GM21723 (cell line): Measurements from ENCODE around the gene ZNF516.
"Not testable (repeated sequence)": the region's sequence is repeated elsewhere in the genome, so short reads cannot be mapped to it uniquely, and the experiment has no call there.

Experiments used
- ATAC-seq: cut with Tn5 transposase; IDR thresholded peaks from one replicate; pipeline ENCODE4 v1.9.1; 2021; ENCODE audit warnings: mild to moderate bottlenecking, moderate library complexity; ENCODE audit not compliant: unreplicated experiment

ZNF516 gene

GRCh38 chr18:76495006-76495370 lies at the start of gene ZNF516:
ZNF516 (minus strand) TSS chr18:76495242; CDS start chr18:76443054, 52,188 bp downstream.
- ATAC-seq = no peak

GRCh38 chr18:76538846-76539245 lies 43.8 kb upstream of the ZNF516 start:
- ATAC-seq = no peak

GRCh38 chr18:76537621-76538020 lies 42.6 kb upstream of the ZNF516 start:
- no peak for ATAC-seq

GRCh38 chr18:76536593-76536992 lies 41.6 kb upstream of the ZNF516 start:
- ATAC-seq = not testable (repeated sequence)

- ATAC-seq = no peak
Observed at GRCh38 chr18:76532875-76533274, 37.8 kb upstream of the ZNF516 start.

GRCh38 chr18:76530846-76531245 lies 35.8 kb upstream of the ZNF516 start:
- no peak for ATAC-seq

GRCh38 chr18:76530391-76530790 lies 35.3 kb upstream of the ZNF516 start:
- no peak for ATAC-seq

GRCh38 chr18:76529433-76529811 lies 34.4 kb upstream of the ZNF516 start:
- ATAC-seq = no peak

GRCh38 chr18:76528477-76529432 lies 33.7 kb upstream of the ZNF516 start:
- ATAC-seq = no peak

- ATAC-seq = no peak
Observed at GRCh38 chr18:76525911-76526310, 30.9 kb upstream of the ZNF516 start.

GRCh38 chr18:76524900-76525698 lies 30.1 kb upstream of the ZNF516 start:
- ATAC-seq = no peak

GRCh38 chr18:76524477-76524876 lies 29.4 kb upstream of the ZNF516 start:
- no peak for ATAC-seq

GRCh38 chr18:76522551-76522950 lies 27.5 kb upstream of the ZNF516 start:
- no peak for ATAC-seq

GRCh38 chr18:76522122-76522503 lies 27.1 kb upstream of the ZNF516 start:
- ATAC-seq = no peak

- no peak for ATAC-seq
Observed at GRCh38 chr18:76521417-76522121, 26.5 kb upstream of the ZNF516 start.

GRCh38 chr18:76518860-76519538 lies 24.0 kb upstream of the ZNF516 start:
- ATAC-seq = no peak

GRCh38 chr18:76518123-76518859 lies 23.2 kb upstream of the ZNF516 start:
- no peak for ATAC-seq

GRCh38 chr18:76515576-76515975 lies 20.5 kb upstream of the ZNF516 start:
- ATAC-seq = no peak

GRCh38 chr18:76514573-76514972 lies 19.5 kb upstream of the ZNF516 start:
- ATAC-seq = no peak

- ATAC-seq = no peak
Observed at GRCh38 chr18:76507830-76508385, 12.9 kb upstream of the ZNF516 start.
